HG03060 (cell line): Measurements from ENCODE around the gene ZFPM1.

Experiments used
- ATAC-seq: cut with Tn5 transposase; IDR thresholded peaks from one replicate; pipeline ENCODE4 v1.9.1; 2021; ENCODE audit warnings: low read depth, moderate number of reproducible peaks; ENCODE audit not compliant: unreplicated experiment

The ZFPM1 gene

DNA sequence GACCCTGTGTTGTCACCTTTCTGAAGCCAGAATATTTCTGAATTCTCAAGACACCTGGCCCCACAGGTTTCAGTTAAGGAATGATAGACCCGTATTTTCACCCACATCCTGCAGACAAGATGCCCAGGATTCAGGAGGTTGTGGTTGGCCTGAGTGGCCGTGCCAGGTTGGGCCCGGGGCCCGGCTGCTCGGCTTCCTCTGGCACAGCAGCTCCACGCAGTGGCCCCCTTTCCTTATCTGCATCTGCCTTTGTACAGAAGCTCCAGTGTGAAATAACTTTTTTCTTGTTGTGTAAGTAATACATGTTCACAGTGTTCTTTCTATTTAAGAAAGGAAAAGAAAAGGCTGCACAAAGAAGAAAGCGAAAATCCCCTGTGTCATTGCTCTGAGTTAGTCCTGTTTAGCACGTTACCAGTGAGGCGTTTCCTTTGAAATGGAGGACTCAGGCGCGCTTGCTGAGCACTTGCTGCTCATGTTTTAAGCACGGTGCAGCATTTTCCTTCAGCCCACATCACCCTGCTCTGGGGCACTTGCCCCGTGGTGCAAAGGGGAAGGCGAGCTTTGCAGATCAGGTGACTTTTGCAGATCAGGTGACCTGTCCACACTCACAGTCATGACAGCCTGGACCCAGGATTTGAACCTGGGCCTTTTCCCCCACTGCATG is 130.0 kb downstream of the ZFPM1 start:
- no peak for ATAC-seq

DNA sequence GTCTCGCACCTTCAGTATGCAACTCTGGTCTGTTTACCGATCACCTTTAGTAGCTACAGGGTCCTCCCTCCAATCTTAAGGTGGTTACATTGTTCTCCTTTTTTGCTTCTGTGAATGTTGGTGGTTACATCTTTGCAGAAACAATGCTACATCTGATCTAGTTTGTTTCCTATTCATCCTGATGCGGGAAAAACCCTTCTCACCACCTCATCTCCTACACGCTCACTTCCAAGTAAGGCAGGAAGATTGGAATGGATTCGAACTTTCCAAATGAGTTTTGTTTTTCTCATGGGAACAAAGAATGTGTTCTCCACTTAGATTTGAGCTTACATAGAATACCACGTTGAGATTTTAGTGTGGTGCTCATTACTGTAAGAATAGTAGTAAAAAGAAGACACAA is 131.6 kb downstream of the ZFPM1 start:
- ATAC-seq = no peak

DNA sequence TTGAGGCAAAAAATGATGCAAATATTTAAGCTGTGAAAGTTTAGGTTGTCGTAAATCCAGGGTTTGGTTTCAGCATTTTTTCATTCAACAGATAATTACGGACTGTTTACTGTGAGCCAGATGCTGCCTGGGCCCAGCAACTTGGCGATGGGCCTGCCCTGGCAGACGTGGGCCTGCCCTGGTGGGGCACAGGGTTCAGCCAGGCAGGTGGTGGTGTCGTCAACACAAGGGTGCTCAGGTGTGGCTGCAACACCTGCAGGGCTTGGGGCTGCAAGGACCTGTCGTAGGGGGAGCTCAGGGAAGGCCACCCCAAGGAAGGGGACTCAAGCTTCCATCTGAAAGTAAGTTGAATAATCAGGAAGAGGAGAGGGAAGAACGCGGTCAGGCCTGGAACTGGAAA is 132.2 kb downstream of the ZFPM1 start:
- no peak for ATAC-seq

DNA sequence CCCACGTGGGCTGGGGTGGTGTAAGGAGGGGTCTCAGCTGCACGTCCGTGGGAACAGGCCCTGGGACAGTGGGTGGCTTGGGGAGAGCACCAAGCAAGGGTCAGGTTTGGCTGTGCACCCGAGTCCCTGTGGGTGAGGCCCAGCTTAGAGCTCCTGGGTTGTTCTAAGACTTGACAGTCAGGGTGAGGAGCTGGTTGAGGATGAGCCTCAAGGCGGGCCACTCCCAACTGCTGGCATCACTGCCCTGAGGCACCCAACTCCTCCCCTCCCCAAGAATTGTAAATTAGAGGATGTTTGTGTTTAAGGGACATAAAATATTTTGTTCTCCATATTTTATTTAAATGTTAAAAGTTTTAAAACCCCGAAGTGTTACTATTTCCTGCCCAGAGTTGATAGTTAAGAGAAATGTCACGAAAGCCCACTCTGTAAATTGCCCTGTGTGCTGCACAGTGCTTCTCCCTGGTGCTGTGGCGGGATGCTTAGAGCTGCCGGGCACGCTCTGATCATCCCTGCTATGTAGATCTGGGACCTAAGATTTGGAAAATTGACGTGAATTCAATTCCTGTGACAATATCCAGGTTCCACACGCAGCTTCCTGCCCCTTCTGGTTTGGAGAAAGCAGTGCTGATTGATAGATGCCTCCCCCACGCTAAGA is 133.0 kb downstream of the ZFPM1 start:
- ATAC-seq = no peak
